Upper lobe of left lung (tissue), 4 donors: ENCODE data around the gene PRF1.

Experiments used
- EP300 ChIP-seq, 4 donors: sonication (generic); formaldehyde crosslinking; IDR thresholded peaks; one replicate each; pipeline ENCODE4 v1.5.1; 2017; ENCODE audit warnings: antibody characterized with exemption in 4 of 4, control low read depth in 2 of 4
- POLR2A ChIP-seq, 4 donors: fragments of 450-650 bp; IDR thresholded peaks; one replicate each; pipeline ENCODE4 v1.5.1; 2016 to 2017; ENCODE audit warnings: antibody characterized with exemption in 4 of 4, mild to moderate bottlenecking in 2 of 4
- POLR2AphosphoS5 ChIP-seq, 2 donors: sonication (generic); formaldehyde crosslinking; IDR thresholded peaks; one replicate each; pipeline ENCODE4 v1.5.1; 2017; ENCODE audit warnings: antibody characterized with exemption in 2 of 2
- TF ChIP-seq, protein P1 (sequence below), 6 experiments: fragments of 450-650 bp in 4 of 6; fragments of 200-600 bp in 2 of 6; sonication (generic) in 2 of 6; IDR thresholded peaks; one replicate each; pipeline ENCODE4 v1.5.1; 2016 to 2019; ENCODE audit warnings: antibody characterized with exemption in 6 of 6

DNA sequence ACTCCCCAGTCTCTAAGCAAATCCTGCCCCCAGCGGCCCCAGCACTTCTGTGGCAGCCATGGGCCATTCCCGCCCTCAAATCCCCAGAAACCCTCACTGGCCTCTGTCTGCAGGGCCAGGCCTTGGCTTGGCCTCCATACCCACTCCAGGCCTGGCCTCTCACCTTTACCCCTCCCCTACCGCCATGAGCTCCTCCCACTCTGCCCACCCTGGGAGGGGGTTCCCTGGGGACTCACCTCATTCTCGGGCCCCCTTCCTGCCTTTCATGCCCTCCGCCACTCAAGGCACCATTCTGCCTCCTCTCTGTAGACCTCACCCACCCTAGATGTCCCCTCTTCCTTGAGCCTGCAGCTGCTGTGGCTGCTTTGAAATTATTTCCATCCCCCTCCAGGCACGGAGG lies 41.0 kb downstream of the PRF1 start:
- TF ChIP-seq, protein P1, sequence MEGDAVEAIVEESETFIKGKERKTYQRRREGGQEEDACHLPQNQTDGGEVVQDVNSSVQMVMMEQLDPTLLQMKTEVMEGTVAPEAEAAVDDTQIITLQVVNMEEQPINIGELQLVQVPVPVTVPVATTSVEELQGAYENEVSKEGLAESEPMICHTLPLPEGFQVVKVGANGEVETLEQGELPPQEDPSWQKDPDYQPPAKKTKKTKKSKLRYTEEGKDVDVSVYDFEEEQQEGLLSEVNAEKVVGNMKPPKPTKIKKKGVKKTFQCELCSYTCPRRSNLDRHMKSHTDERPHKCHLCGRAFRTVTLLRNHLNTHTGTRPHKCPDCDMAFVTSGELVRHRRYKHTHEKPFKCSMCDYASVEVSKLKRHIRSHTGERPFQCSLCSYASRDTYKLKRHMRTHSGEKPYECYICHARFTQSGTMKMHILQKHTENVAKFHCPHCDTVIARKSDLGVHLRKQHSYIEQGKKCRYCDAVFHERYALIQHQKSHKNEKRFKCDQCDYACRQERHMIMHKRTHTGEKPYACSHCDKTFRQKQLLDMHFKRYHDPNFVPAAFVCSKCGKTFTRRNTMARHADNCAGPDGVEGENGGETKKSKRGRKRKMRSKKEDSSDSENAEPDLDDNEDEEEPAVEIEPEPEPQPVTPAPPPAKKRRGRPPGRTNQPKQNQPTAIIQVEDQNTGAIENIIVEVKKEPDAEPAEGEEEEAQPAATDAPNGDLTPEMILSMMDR (IDR thresholded peaks at IDR 0.05) = no peak
- no peak for TF ChIP-seq POLR2A (IDR thresholded peaks at IDR 0.05)
- no peak for TF ChIP-seq POLR2AphosphoS5 (IDR thresholded peaks at IDR 0.05)
- TF ChIP-seq EP300 (IDR thresholded peaks at IDR 0.05) = no peak
